Choroid plexus epithelial cell (primary cell): ENCODE measurements around the gene WDR91.
A peak's percentile ranks its signal among the peaks of the same experiment; 100 is the strongest.

Source experiments
- DNase-seq: peaks from one replicate; pipeline ENCODE4 v3.0.0-alpha.2; 2010; ENCODE audit warnings: low read depth
- H3K4me3 ChIP-seq: 2 replicates; pipeline ENCODE4 v1.5.1; 2011; ENCODE audit warnings: low read depth, mild to moderate bottlenecking, control low read depth, low read length, moderate library complexity
- TF ChIP-seq, protein P1 (sequence below): conservative IDR thresholded peaks from 2 replicates; pipeline ENCODE4 v1.5.1; 2011; ENCODE audit warnings: low read depth, mild to moderate bottlenecking, control low read depth, inconsistent platforms, low read length, moderate library complexity

Gene WDR91

DNA sequence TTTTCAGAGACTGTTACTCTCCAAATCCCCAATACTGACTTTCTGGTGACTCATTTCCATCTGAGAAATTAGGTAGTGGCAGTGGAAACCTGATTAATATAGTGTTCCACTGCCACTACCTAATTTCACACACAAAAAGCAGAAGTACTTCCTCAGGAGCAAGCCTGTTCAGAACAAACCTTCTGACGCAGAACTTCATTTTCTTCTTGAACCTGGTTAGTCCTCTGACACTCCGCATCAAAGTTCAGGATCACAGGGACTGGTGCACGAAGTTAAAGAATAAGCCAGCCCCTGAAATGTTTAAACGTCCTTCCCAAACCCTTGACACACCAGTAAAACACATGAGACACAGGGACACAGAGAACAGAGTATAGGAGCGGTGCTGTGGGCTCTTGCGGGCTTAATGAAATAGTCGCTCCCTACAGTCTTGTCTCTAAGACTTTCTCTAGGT lies 4.4 kb downstream of the WDR91 start:
- DNase-seq = no peak
- TF ChIP-seq, protein P1, sequence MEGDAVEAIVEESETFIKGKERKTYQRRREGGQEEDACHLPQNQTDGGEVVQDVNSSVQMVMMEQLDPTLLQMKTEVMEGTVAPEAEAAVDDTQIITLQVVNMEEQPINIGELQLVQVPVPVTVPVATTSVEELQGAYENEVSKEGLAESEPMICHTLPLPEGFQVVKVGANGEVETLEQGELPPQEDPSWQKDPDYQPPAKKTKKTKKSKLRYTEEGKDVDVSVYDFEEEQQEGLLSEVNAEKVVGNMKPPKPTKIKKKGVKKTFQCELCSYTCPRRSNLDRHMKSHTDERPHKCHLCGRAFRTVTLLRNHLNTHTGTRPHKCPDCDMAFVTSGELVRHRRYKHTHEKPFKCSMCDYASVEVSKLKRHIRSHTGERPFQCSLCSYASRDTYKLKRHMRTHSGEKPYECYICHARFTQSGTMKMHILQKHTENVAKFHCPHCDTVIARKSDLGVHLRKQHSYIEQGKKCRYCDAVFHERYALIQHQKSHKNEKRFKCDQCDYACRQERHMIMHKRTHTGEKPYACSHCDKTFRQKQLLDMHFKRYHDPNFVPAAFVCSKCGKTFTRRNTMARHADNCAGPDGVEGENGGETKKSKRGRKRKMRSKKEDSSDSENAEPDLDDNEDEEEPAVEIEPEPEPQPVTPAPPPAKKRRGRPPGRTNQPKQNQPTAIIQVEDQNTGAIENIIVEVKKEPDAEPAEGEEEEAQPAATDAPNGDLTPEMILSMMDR = no peak
- no peak overlapping the region for H3K4me3 ChIP-seq

DNA sequence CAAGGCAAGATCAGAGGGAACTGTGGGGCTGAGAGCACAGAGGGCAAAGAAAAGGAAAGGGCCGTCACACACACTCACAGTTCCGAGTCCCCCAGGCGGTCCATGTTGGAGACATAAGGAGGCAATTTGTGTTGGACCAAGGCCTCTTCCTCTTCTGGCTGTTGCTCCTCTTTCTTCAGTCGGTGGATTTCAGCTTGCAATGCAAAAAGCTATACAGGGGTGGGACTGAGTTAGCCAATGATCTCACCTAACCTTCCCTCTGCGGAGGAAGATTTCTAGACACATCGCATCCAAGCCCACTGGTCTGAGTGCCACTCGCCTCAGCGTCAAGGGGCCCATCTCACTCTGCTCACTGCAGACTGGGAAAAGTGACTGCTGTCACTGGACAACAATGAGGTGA lies 5.5 kb downstream of the WDR91 start:
- DNase-seq = no peak
- TF ChIP-seq, protein P1 = no peak
- no peak overlapping the region for H3K4me3 ChIP-seq

DNA sequence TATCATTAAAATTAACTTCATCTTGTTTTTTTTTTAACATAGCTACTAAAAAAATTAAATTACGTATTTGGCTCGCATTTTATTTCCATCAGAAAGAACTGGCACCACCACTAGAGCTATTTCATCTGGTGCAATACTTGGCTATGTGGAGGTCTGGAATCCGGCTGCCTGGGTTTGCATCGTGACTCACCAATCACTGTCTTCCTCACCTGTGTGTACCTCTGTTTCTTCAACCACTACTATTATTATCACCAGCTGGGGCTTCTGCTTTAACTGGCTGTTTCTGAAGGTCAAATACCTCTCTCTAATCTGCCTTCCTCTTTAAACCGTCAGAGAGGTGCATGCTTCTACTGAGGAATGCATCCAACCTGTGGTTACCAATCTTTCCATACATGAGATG lies 6.5 kb downstream of the WDR91 start:
- TF ChIP-seq, protein P1 = no peak
- H3K4me3 ChIP-seq = no peak overlapping the region
- DNase-seq = no peak

DNA sequence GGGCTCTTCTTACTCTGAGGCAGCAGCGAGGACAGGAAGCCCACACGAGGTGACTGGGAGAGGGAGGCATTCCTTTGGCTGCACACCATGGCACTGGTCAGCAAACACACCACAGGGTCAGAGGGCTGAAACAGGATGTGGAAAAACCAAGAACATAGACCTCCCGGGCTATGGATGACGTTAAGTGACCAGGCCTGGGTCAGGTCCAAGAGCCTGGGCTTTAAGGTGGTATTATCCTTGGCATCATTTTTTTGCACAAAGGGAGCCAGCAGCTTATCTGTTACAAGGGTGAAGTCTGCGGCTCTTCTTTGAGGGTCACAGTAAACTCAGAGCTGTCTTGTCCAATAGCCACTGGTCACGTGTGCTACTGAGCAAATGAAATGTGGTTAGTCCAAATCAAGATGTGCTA lies 7.0 kb downstream of the WDR91 start:
- TF ChIP-seq, protein P1 = no peak
- H3K4me3 ChIP-seq = no peak overlapping the region
- peak; percentile 84 for DNase-seq

DNA sequence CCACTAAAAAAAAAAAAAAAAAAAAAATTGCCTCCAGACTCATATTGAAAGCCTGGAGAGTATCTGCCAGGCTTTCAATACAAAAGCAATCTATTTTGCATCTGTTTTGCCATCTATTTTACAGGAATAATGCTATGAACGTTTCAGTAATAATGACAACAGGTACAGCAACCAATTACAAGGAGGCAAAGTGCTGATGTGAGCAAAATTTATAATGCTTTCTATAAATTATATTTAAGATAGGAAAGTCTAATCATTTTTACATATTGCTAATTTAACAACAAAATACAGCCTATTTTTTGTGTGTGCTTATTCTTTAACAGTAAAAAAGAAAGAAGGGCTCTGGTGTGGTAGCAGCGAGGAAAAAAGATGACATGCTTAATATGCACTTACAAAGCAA lies 10.0 kb downstream of the WDR91 start:
- DNase-seq = no peak
- TF ChIP-seq, protein P1 = no peak
- H3K4me3 ChIP-seq = no peak overlapping the region

DNA sequence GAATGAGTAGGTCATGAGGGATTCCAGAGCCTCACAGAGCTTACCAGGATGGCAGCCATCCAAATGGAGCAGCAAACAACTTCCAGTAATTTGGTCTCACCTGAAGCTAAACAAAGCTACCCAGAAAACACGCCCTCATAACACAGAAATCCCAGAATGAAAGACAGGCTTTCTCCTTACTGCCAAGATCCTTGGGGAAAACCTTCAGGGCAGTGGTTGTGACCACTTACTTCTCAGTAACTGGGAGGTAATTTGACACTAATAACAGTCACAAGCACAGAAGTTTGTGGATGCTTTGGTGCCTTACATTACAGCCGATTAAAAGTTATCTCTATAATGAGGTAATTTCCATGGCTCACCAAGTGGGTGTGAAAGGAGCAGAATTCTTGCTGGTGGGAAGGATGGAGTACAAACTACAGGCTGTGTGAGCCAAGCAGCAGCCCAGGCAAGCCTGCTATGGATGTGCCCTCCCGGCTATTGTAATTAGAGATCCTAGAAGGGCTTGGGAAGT lies 10.4 kb downstream of the WDR91 start:
- no peak overlapping the region for H3K4me3 ChIP-seq
- no peak for DNase-seq
- TF ChIP-seq, protein P1 = no peak

DNA sequence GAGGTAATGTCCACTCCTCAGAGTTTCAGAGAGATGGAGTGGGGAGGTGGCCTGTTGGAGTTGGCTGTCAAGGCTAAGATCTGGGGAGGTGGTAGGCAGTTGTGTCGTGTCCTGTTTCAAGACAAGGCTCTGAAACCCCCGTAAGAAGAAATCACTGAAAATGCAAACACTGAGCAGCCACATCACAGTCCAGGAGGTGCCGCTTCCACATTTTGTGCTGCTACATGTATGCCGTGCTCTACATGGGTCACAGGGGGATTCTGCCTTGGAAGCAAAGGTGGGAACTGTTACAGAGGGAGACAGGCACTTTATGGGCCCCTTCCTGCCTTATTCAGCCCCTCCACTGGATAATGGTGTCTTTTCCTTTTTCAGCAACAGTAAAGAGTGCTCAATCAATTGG lies 11.9 kb downstream of the WDR91 start:
- H3K4me3 ChIP-seq = no peak overlapping the region
- DNase-seq = no peak
- TF ChIP-seq, protein P1 = no peak
